ENCODE data around the gene ST8SIA1.
"Not testable (repeated sequence)": the region's sequence is repeated elsewhere in the genome, so short reads cannot be mapped to it uniquely, and the experiment has no call there.

Gene ST8SIA1

GRCh38 chr12:22206111-22206728, 128.3 kb downstream of the ST8SIA1 start:
- Mint-ChIP-seq H3K27me3 (no peaks in the 10 kb centered on the region), H3K4me1 (no peaks in the 10 kb centered on the region), H3K27ac (no peak overlapping the region), H3K4me3 (no peak overlapping the region), H3K9me3 (peaks cover 8 to 12% of the 10 kb centered on the region in 2 donors)
- ATAC-seq = no peak
- no peak for DNase-seq

GRCh38 chr12:22204391-22204790, 130.1 kb downstream of the ST8SIA1 start:
- no peak overlapping the region for H3K27ac Mint-ChIP-seq
- H3K4me3 Mint-ChIP-seq = no peak overlapping the region
- H3K9me3 Mint-ChIP-seq = peaks cover 8 to 12% of the 10 kb centered on the region in 2 donors
- no peaks in the 10 kb centered on the region for H3K4me1 Mint-ChIP-seq
- H3K27me3 Mint-ChIP-seq = no peaks in the 10 kb centered on the region
- ATAC-seq = no peak
- DNase-seq = no peak

GRCh38 chr12:22202847-22203246, 131.7 kb downstream of the ST8SIA1 start:
- Mint-ChIP-seq H3K4me1 (no peaks in the 10 kb centered on the region), H3K9me3 (peaks cover 8 to 12% of the 10 kb centered on the region in 2 donors), H3K27me3 (no peaks in the 10 kb centered on the region), H3K27ac (no peak overlapping the region), H3K4me3 (no peak overlapping the region)
- ATAC-seq (no peak), DNase-seq (no peak)

DNA sequence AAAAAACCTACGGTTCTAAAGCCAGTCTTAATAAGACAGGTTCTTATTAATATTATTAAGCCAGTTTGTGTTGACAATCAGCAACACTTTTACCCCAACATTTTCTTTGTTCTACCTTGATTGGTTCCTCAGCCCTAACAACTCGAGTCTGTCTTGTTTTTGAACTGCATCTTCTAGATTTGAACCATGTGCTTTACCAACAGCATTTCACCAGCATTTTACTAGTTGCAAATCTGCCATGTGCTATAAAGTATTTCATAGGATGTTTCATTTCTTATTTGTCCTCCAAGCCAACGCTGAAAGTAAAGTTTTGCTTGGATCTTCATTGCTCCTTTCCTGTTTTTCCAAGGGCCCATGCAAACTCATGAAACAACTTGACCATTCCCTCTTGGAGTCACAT, 133.4 kb downstream of the ST8SIA1 start:
- Mint-ChIP-seq H3K4me3 (no peak overlapping the region), H3K9me3 (peaks cover 8 to 12% of the 10 kb centered on the region in 2 donors), H3K27me3 (no peaks in the 10 kb centered on the region), H3K27ac (no peak overlapping the region), H3K4me1 (no peaks in the 10 kb centered on the region)
- no peak for ATAC-seq
- no peak for DNase-seq

DNA sequence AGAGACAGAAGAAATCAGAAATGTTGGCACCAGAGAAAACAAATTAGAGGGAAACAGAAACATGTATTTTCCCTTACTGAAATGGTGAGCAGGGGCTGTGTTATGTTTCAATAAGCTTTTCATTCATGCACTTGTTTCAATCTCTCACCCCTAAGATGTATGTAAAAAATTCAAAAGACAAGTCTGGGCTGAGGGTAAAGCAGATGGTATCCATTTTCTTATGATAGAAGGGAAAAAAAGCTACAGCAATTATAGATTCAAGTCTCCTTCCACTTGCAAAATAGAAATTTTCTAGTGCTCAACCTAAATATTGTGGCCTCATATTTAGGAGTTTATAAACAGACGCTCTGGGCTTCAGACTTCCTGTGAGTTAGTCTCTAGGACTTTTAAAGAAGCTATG, 138.3 kb downstream of the ST8SIA1 start:
- no peaks in the 10 kb centered on the region for H3K4me1 Mint-ChIP-seq
- no peak overlapping the region for H3K27ac Mint-ChIP-seq
- H3K27me3 Mint-ChIP-seq = no peaks in the 10 kb centered on the region
- DNase-seq (no peak), ATAC-seq (no peak)
- no peak overlapping the region for H3K4me3 Mint-ChIP-seq
- H3K9me3 Mint-ChIP-seq = no peaks in the 10 kb centered on the region

DNA sequence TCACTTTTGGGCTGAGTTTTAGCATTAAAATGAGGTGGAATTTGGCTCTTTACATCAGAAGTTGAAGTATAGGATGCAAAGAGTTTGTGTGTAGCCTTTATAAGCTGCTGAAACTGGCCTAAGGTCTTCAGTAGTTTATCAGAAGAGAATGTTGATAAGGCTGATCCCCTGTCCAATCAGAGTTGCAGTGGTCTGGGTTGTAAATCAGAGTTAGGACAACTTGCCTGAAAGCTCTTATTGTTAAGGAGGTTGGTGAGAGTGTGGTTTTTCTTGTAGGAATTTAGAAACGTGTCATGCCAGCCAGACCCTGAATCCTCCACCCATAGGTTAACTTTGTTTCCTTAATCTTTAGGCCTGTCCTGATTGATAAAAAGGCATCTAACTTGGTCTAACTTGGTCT, 143.5 kb downstream of the ST8SIA1 start:
- H3K9me3 Mint-ChIP-seq = no peaks in the 10 kb centered on the region
- ATAC-seq (no peak), DNase-seq (no peak)
- no peak overlapping the region for H3K4me3 Mint-ChIP-seq
- no peaks in the 10 kb centered on the region for H3K27me3 Mint-ChIP-seq
- H3K4me1 Mint-ChIP-seq = no peaks in the 10 kb centered on the region
- no peak overlapping the region for H3K27ac Mint-ChIP-seq

DNA sequence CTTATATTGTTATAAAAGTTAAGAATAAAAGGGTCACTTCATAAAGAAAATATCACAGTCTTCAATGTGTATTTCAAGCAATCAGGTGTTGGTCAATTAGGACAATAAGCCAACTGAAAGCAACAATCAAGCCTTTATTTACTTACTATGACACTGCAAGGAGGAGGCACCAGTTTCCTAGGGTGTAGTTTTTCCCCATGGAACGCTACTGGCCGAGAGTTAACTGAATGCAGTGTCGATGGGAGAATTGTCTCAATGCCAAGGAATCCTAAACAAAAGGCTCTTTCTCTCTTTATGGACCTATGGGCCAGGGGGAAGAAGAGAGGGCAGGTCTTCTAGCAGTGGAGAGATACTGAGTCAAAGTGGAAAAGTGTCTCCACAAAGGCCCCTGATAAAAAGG, 146.1 kb downstream of the ST8SIA1 start:
- ATAC-seq (no peak), DNase-seq (no peak)
- H3K4me1 Mint-ChIP-seq = no peaks in the 10 kb centered on the region
- H3K27ac Mint-ChIP-seq = no peak overlapping the region
- no peaks in the 10 kb centered on the region for H3K9me3 Mint-ChIP-seq
- no peak overlapping the region for H3K4me3 Mint-ChIP-seq
- no peaks in the 10 kb centered on the region for H3K27me3 Mint-ChIP-seq

GRCh38 chr12:22180705-22181104, 153.8 kb downstream of the ST8SIA1 start:
- DNase-seq (no peak), ATAC-seq (no peak)
- Mint-ChIP-seq H3K27me3 (no peaks in the 10 kb centered on the region), H3K4me1 (no peaks in the 10 kb centered on the region), H3K27ac (no peak overlapping the region), H3K9me3 (no peaks in the 10 kb centered on the region), H3K4me3 (no peak overlapping the region)

DNA sequence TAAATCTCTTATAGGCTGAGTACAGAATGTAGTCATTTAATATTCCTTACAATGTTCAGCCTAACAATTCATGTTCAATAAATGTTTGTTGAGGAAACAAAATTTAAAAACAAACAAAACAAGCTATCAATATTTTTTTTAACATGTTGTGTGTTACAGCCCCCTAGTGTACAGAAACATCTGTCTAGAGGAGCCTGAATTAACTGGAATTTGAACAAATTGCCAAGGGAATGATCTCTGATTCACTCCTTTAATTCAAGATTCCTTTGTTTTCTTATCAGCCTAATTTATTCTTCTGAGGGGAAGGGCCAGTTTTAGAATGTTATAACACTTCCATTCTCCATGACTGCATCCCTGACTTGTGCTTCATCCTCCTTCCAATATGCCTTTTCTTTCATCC, 161.3 kb downstream of the ST8SIA1 start:
- Mint-ChIP-seq H3K4me3 (no peak overlapping the region), H3K4me1 (no peaks in the 10 kb centered on the region)
- no peak for DNase-seq

GRCh38 chr12:22172501-22172900, 162.0 kb downstream of the ST8SIA1 start:
- Mint-ChIP-seq H3K27ac (no peak overlapping the region), H3K27me3 (no peaks in the 10 kb centered on the region), H3K9me3 (no peaks in the 10 kb centered on the region), H3K4me3 (no peak overlapping the region), H3K4me1 (no peaks in the 10 kb centered on the region)
- DNase-seq (no peak), ATAC-seq (no peak)

More for the DNA sequence above, 161.3 kb downstream of the ST8SIA1 start:
- Mint-ChIP-seq H3K27ac (no peak overlapping the region), H3K9me3 (no peaks in the 10 kb centered on the region), H3K27me3 (no peaks in the 10 kb centered on the region)
- no peak for ATAC-seq

DNA sequence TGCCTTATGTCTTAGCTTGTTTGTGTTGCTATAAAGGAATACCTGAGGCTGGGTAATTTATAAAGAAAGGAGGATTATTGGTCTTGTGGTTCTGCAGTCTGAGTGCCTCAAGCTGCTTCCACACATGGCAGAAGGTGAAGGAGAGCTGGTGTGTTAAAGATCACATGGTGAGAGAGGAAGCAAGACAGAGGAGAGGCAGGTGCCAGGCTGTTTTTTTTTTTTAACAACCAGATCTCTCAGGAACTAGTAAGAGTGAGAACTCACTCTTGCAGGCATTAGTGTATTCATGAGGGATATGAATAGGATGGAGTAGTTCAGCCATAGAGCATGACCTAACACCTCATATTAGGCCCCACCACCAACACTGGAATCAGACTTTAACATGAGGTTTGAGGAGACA, 165.1 kb downstream of the ST8SIA1 start:
- Mint-ChIP-seq H3K27me3 (no peaks in the 10 kb centered on the region), H3K27ac (no peak overlapping the region)
- no peak for DNase-seq

DNA sequence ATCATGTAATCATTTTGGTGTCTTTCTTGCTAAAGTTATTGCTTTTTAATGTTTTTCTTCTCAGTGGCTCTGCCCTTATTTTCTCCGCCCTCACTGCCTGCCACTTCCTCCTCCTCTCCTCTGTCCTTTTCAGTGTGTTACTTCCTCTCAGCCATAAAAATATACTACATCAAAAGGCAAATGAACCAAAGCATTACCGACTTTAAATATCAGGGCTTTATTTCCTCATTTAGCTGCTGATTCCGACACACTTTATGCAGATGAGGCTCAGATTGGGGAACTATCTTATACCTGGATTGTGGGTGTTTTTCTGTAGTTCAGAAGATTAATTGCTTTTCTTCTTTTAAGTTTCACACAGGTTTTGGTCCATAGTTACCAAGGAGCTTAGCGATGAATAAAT, 170.4 kb downstream of the ST8SIA1 start:
- no peaks in the 10 kb centered on the region for H3K9me3 Mint-ChIP-seq
- peak overlapping the region in 1 of 2 donors; percentile 69 for H3K27ac Mint-ChIP-seq
- DNase-seq (no peak), ATAC-seq (peak; percentile 35)
- H3K4me1 Mint-ChIP-seq = peaks cover 31% of the 10 kb centered on the region
- H3K4me3 Mint-ChIP-seq = peak overlapping the region; percentile 30 to 60
- no peaks in the 10 kb centered on the region for H3K27me3 Mint-ChIP-seq

More for the DNA sequence above, 165.1 kb downstream of the ST8SIA1 start:
- ATAC-seq = no peak
- Mint-ChIP-seq H3K4me3 (no peak overlapping the region), H3K9me3 (no peaks in the 10 kb centered on the region), H3K4me1 (peaks cover 1% of the 10 kb centered on the region)

DNA sequence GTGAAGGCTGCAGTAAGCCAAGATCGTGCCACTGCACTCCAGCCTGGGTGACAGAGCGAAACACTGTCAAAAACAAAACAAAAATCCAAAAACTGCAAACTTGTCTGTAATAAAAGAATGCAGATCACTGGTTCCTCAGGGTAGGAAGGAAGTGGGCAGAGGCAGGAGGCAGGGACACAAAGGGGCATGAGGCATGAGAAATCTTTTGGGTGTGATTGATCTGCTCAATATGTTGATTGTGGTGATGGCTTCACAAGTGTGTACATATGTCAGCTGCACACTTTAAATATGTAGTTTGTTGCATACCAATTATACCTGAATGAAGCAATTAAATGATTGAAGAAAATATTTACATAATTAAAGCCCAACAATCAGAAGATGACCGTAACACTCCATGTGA, 170.9 kb downstream of the ST8SIA1 start:
- Mint-ChIP-seq H3K4me3 (no peak overlapping the region), H3K9me3 (no peaks in the 10 kb centered on the region), H3K27ac (no peak overlapping the region)

GRCh38 chr12:22160396-22161003, 174.0 kb downstream of the ST8SIA1 start:
- Mint-ChIP-seq H3K27me3 (no peaks in the 10 kb centered on the region), H3K4me1 (peaks cover 35% of the 10 kb centered on the region), H3K9me3 (no peaks in the 10 kb centered on the region), H3K4me3 (peak overlapping the region; percentile 5 to 26), H3K27ac (peak overlapping the region; percentile 16 to 95)
- DNase-seq (no peak), ATAC-seq (peak; percentile 48)

More for the DNA sequence above, 170.9 kb downstream of the ST8SIA1 start:
- ATAC-seq (no peak), DNase-seq (no peak)
- H3K4me1 Mint-ChIP-seq = peaks cover 35% of the 10 kb centered on the region
- no peaks in the 10 kb centered on the region for H3K27me3 Mint-ChIP-seq

GRCh38 chr12:22149286-22149685, 185.2 kb downstream of the ST8SIA1 start:
- H3K27ac Mint-ChIP-seq, DNase-seq, H3K4me3 Mint-ChIP-seq, H3K27me3 Mint-ChIP-seq, ATAC-seq, H3K9me3 Mint-ChIP-seq: not testable (repeated sequence)
- peaks cover 19% of the 10 kb centered on the region for H3K4me1 Mint-ChIP-seq

DNA sequence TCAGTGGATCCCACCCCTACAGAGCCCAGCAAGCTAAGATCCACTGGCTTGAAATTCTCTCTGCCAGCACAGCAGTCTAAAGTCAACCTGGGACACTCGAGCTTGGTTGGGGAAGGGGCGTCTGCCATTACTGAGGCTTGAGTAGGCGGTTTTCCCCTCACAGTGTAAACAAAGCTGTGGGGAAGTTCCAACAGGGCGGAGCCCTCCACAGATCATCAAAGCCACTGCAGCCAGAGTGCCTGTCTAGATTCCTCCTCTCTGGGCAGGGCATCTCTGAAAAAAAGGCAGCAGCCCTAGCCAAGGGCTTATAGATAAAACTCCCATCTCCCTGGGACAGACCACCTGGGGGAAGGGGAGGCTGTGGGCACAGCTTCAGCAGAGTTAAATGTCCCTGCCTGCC, 187.8 kb downstream of the ST8SIA1 start:
- not testable (repeated sequence) for H3K9me3 Mint-ChIP-seq, H3K4me3 Mint-ChIP-seq, DNase-seq, H3K27me3 Mint-ChIP-seq, H3K27ac Mint-ChIP-seq
- ATAC-seq = peak; percentile 82
- H3K4me1 Mint-ChIP-seq = peaks cover 19% of the 10 kb centered on the region

Data from stimulated activated naive CD8-positive, alpha-beta T cell treated with anti-CD3 and anti-CD28 coated beads, Interleukin-15, amount 100 ng/mL, for 72 hours (primary cell).